KMS-11 (cell line): ENCODE measurements around the gene CDK10.
"Not testable (repeated sequence)": the region's sequence is repeated elsewhere in the genome, so short reads cannot be mapped to it uniquely, and the experiment has no call there.

ENCODE experiments used
- H2AFZ ChIP-seq: fragments of 200-600 bp; sonication (generic); 2 replicates; pipeline ENCODE4 v1.6.1; 2016; ENCODE audit warnings: antibody characterized with exemption, mixed run types, low read depth
- H3K27ac ChIP-seq: fragments of 200-600 bp; sonication (generic); 2 replicates; pipeline ENCODE4 v1.6.1; 2016; ENCODE audit warnings: mild to moderate bottlenecking, mixed run types
- H3K27me3 ChIP-seq: fragments of 200-600 bp; sonication (generic); 2 replicates; pipeline ENCODE4 v1.6.1; 2017; ENCODE audit warnings: mild to moderate bottlenecking, low read depth, mixed run types, moderate library complexity; ENCODE audit not compliant: insufficient read depth
- H3K36me3 ChIP-seq: fragments of 200-600 bp; sonication (generic); 2 replicates; pipeline ENCODE4 v1.6.1; 2017; ENCODE audit warnings: mild to moderate bottlenecking, mixed run types; ENCODE audit not compliant: insufficient read depth
- H3K4me1 ChIP-seq: fragments of 200-600 bp; sonication (generic); 2 replicates; pipeline ENCODE4 v1.6.1; 2016; ENCODE audit warnings: mild to moderate bottlenecking, low read depth, mixed run types; ENCODE audit not compliant: poor library complexity, severe bottlenecking
- H3K4me2 ChIP-seq: fragments of 200-600 bp; sonication (generic); 2 replicates; pipeline ENCODE4 v1.7.0; 2016; ENCODE audit warnings: mild to moderate bottlenecking, mixed run types
- H3K4me3 ChIP-seq: fragments of 200-600 bp; sonication (generic); IDR thresholded peaks from 2 replicates; pipeline ENCODE4 v1.6.1; 2017; ENCODE audit warnings: low read depth, low read length, mixed read lengths; ENCODE audit not compliant: insufficient read depth
- H3K79me2 ChIP-seq: fragments of 200-600 bp; sonication (generic); 2 replicates; pipeline ENCODE4 v1.6.1; 2016; ENCODE audit warnings: low read depth, mixed run types; ENCODE audit not compliant: insufficient read depth
- H3K9ac ChIP-seq: fragments of 200-600 bp; sonication (generic); 2 replicates; pipeline ENCODE4 v1.6.1; 2016; ENCODE audit warnings: mild to moderate bottlenecking, mixed run types
- H4K20me1 ChIP-seq: fragments of 200-600 bp; sonication (generic); 2 replicates; pipeline ENCODE4 v1.6.1; 2016; ENCODE audit warnings: mild to moderate bottlenecking, mixed run types; ENCODE audit not compliant: insufficient read depth
- CTCF ChIP-seq: fragments of 200-600 bp; sonication (generic); conservative IDR thresholded peaks from 2 replicates; pipeline ENCODE4 v1.6.1; 2017; ENCODE audit warnings: low read depth, mild to moderate bottlenecking, antibody characterized with exemption, low read length, moderate library complexity, mixed read lengths

CDK10 gene

GRCh38 chr16:89660146-89660545 lies 26.3 kb upstream of the CDK10 start:
- Histone ChIP-seq H4K20me1 (no peaks in the 10 kb centered on the region), H3K4me1 (peaks cover 18% of the 10 kb centered on the region), H3K4me3 (no peak overlapping the region), H2AFZ (no peak overlapping the region), H3K4me2 (no peak overlapping the region), H3K27ac (no peak overlapping the region), H3K9ac (no peak overlapping the region), H3K79me2 (peaks cover 32% of the 10 kb centered on the region), H3K27me3 (no peaks in the 10 kb centered on the region), H3K36me3 (no peaks in the 10 kb centered on the region)
- no peak for TF ChIP-seq CTCF

- H3K9ac ChIP-seq: no peak overlapping the region
Observed at GRCh38 chr16:89661215-89661614, 25.3 kb upstream of the CDK10 start.

GRCh38 chr16:89664238-89664637 lies 22.3 kb upstream of the CDK10 start:
- H3K36me3 ChIP-seq, H3K27me3 ChIP-seq, H3K27ac ChIP-seq, H3K4me2 ChIP-seq, H3K4me3 ChIP-seq, H3K79me2 ChIP-seq, H4K20me1 ChIP-seq, H2AFZ ChIP-seq, H3K4me1 ChIP-seq, H3K9ac ChIP-seq: not testable (repeated sequence)

More at GRCh38 chr16:89661215-89661614, 25.3 kb upstream of the CDK10 start:
- peaks cover 22% of the 10 kb centered on the region for H3K79me2 ChIP-seq
- no peaks in the 10 kb centered on the region for H3K36me3 ChIP-seq
- no peaks in the 10 kb centered on the region for H3K27me3 ChIP-seq
- no peak overlapping the region for H3K4me2 ChIP-seq
- peaks cover 16% of the 10 kb centered on the region for H3K4me1 ChIP-seq
- no peak for TF ChIP-seq CTCF
- H2AFZ ChIP-seq: no peak overlapping the region
- H4K20me1 ChIP-seq: no peaks in the 10 kb centered on the region
- no peak overlapping the region for H3K27ac ChIP-seq
- H3K4me3 ChIP-seq: no peak overlapping the region

GRCh38 chr16:89667000-89667399 lies 19.5 kb upstream of the CDK10 start:
- peak; percentile 52; the same call in 1 of the 2 replicates for TF ChIP-seq CTCF
- H4K20me1 ChIP-seq, H3K9ac ChIP-seq, H3K36me3 ChIP-seq, H3K27me3 ChIP-seq, H3K4me2 ChIP-seq, H3K27ac ChIP-seq, H3K4me3 ChIP-seq, H3K4me1 ChIP-seq, H2AFZ ChIP-seq, H3K79me2 ChIP-seq: not testable (repeated sequence)

GRCh38 chr16:89667633-89668032 lies 18.9 kb upstream of the CDK10 start:
- H3K4me1 ChIP-seq: no peaks in the 10 kb centered on the region
- no peak overlapping the region for H3K27ac ChIP-seq
- TF ChIP-seq CTCF: no peak
- no peaks in the 10 kb centered on the region for H4K20me1 ChIP-seq
- H3K79me2 ChIP-seq: no peaks in the 10 kb centered on the region
- H3K36me3 ChIP-seq: no peaks in the 10 kb centered on the region
- H3K4me2 ChIP-seq: no peak overlapping the region
- H3K4me3 ChIP-seq: no peak overlapping the region
- H3K27me3 ChIP-seq: no peaks in the 10 kb centered on the region
- no peak overlapping the region for H2AFZ ChIP-seq
- H3K9ac ChIP-seq: no peak overlapping the region
